ENCODE results near the gene PRKACA.

Gene PRKACA

DNA sequence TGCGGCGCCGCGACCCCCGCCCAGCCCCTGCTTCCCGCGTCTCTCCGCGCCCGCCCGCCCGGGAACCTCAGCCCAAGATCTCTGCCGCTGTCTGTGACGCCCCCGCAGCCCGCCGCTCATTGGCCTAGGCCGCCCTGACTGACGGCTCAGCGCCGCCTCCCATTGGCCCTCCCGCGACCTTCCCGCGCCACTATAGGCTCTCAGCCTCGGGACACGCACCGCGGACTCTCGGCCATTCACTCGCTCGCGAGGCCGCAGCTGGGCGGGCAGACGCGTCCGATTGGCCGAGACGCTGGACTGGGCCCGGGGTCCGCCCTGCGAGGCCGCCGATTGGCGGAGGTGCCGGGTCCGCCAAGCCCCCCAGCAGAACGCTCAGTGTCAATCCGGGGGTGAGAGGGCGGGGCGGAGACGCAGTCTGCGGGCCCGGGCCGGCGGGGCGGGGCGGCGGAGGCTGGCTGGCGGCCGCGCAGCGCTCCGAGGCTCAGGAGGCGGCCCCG, at the start of gene PRKACA:
Gene PRKACA, minus strand, starts transcription at position 95 of the 497 bp plus-strand sequence. CDS start 215 bp downstream, outside the sequence.
- in situ Hi-C loops (cut with MboI; ENCODE audit: low sequenced_read_pairs): no loop called here

DNA sequence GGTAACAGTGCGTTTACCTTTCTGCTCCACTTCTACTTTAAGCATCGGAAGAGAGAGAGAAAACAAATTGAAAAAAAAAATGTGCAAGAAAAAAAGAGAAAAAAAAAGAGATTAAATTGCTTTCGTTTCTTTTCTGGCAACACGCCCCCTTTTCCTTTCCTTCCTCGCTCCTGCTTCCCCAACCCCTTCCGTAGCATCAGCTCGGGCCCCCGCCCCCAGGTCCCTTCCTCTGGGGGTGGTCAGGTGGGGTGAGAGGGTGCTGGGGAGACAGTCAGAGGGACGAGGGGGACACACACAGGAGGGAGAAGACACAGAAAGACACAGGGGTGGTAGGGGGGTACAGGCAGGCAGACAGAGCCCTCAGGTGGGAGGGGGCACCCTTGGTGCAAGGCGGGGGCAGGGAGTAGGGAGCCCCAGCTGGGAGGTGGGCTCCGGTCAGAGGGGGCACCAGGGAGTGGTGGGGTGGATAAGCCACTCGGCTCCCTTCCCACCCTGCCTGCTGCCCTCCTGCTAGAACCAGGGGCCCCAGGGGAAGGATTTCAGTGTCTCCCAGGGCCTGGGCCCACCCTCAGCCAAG, 49.5 kb upstream of the PRKACA start:
- in situ Hi-C loops (cut with MboI; ENCODE audit: low sequenced_read_pairs): no loop called here

DNA sequence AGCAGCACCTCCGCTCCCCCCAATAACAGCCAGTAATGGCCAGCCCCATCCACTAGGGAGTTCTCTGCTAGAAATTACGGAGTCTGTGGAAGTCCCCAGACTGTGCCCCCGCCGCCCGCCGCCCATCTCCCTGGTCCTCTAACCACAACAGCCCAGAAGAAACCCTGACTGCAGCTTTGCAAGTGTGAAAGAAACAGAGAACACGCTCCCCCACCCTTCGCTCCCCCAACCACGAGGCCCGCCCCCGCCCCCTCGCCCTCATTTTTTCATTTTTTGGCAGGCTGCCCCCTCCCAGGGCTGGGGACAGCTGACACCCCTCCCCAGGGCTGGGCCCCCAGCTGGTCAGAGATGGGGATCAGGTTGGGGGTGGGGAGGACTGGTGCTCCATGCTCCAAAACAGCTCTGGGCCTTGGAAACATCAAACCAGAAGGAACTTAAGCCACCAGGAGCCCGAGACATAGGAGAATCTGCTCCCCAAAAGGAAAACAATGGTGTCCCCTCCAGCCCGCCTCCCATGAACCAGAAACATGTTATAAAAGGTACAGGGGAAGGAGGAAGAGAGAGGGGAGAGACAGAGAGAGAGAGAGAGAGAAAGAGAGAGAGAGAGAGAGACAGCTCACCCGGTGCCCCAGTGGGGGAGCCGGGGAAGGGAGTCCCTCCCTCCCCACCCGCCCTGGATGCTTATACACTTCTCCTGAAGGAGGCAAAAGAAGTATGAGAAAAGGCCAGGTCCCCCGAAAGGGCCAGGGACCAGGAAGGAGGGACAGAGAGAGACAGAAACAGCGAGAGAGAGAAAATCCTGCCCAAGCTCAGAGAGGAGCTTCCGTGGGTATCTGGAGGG, 48.6 kb upstream of the PRKACA start:
- in situ Hi-C loops (cut with MboI; ENCODE audit: low sequenced_read_pairs): no loop called here

DNA sequence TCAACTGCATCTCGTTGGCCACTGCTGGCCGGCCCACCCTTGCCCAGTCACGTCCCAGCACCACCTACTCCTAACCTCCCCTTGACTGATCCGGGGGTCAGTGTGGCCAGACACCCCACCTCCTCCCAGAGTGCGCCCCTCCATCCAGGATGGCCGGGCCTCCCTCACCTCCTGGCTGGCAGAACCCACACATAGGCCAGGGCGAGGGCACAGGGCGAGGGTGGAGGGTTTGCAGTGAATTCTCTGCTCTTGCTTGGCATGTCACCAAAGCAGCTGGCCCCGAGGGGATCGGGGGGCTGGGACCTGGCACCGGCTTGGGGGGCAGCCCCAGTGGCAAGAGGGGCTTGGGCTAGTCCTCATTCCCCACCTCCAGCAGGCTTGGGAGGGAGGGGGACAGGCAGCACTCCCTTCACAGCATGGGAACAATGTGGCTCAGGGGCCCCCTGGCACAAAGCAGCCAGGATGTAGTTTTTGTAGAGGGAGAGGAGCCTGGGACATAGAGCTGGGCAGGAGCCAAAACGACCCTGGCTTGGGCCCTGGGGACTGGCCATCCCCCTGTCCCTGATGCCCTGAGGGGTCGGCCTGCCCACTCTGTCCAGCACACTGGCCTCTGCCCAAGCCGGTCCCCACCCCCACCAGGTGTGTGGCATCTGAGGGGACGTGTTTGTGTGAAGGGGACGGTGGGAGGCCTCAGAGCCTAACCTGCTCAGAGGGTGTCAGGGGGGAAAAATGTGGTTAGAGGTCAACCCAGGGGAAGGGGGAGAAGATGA, 47.3 kb upstream of the PRKACA start:
- in situ Hi-C loops (cut with MboI; ENCODE audit: low sequenced_read_pairs): no loop called here

DNA sequence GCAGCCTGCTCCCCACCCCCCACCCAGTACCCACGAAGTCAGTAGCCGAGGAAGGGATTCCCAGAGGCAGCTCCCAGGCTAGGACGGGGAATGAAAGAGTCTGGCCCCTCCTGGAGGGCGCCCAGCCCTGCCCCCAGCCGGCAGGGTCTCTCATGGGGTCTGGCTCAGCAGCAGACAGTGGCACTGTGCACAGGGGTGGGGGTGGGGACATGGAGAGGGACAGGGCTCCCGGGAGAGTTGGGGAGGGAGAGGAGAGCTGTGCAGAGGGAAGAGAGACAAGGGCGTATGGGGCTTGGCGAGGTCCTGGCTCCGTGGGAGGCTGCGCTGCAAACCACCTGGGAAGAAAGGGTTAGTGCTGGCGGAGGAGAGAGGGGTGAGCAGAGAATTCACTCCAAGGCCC, 46.5 kb upstream of the PRKACA start:
- in situ Hi-C loops (cut with MboI; ENCODE audit: low sequenced_read_pairs): no loop called here

DNA sequence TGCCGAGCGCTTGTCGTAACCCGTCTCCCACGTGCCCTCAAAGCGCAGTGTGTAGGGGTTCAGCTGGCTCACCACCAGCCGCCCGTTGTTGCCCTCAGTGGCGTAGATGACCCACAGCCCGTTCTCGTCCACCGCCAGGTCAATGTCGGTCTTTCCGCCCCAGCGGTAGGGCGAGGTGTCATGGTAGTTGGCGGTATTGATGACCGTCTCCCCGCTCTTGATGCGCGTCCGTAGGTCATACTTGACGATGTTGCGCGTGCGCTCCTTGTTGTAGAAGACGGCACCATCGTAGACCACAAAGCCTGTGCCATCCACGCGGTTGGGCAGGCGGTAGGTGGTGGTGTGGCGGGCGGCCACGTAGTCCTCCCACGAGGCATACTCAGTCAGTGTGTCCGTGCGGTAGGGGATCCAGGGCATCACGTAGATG, 45.3 kb upstream of the PRKACA start:
- in situ Hi-C loops (cut with MboI; ENCODE audit: low sequenced_read_pairs): no loop called here

DNA sequence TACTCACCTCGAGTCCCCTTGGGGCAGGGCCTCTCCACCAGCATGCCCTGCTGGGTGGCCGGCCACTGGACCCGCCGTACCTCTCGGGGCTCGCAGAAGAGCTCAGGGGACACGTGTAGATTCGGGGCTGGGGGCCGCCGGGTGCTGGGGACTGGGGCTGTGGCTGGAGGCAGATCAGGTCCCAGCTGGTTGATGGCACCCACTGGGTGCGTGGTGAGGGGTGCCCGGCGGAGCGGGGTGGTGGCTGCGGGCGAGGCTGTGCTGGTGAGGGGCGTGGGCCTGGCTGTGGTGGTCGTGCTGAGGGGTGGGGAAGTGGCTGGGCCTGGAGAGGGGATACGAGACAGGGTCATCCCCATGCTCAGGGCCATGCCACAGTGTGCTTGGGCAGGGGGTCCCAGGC, 43.7 kb upstream of the PRKACA start:
- in situ Hi-C loops (cut with MboI; ENCODE audit: low sequenced_read_pairs): no loop called here

DNA sequence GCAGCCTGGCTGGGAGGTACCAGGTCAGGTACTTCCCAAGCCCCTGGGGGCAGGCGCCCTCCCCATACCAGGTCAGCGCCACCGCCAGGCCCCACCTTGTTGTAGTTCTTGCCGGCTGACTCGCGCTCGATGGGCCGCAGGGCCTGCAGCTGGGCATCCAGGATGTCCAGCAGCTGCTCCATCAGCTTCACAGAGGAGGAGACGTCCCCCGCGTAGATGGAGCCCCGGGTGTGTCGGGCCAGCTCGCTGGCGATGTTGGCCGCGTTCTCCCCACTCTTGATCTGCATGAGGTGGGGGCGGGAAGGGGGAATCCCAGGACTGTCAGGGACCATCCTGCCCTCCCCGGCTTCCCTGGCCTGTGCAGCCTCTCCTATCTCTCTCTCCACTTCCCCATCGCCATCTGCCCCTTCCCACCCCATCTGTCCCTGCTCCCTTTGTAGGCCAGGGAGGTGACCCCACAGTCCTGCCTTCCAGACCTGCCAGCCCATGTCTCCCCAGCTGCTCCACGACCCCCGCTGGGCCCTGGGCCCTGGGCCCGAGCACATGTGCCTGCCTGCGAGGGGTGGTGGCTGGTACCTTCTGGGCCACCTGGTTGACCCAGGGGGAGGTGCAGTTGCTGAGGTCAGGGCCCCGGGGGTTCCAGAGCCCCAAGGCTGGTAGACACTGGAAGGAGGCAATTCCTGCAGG, 42.6 kb upstream of the PRKACA start:
- in situ Hi-C loops (cut with MboI; ENCODE audit: low sequenced_read_pairs): no loop called here

DNA sequence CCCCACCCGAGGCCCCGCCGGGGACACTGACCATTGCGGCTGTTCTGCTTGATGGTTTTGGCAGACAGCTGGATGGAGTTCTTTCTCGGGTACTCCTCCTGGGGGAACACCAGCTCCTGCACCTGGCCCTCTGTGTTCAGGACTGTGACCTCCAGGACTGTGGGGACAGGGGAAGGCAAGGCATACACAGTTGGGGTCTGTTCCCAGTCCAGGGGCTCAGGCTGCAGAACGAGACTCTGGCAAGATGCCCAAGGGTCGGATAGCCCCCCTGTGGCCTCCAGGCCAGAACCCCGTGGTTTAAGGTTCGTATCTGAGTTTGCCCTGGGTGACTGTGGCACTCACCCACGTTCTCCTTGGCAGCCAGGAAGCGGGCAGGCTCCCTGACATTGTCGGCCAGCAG, 41.5 kb upstream of the PRKACA start:
- in situ Hi-C loops (cut with MboI; ENCODE audit: low sequenced_read_pairs): no loop called here

DNA sequence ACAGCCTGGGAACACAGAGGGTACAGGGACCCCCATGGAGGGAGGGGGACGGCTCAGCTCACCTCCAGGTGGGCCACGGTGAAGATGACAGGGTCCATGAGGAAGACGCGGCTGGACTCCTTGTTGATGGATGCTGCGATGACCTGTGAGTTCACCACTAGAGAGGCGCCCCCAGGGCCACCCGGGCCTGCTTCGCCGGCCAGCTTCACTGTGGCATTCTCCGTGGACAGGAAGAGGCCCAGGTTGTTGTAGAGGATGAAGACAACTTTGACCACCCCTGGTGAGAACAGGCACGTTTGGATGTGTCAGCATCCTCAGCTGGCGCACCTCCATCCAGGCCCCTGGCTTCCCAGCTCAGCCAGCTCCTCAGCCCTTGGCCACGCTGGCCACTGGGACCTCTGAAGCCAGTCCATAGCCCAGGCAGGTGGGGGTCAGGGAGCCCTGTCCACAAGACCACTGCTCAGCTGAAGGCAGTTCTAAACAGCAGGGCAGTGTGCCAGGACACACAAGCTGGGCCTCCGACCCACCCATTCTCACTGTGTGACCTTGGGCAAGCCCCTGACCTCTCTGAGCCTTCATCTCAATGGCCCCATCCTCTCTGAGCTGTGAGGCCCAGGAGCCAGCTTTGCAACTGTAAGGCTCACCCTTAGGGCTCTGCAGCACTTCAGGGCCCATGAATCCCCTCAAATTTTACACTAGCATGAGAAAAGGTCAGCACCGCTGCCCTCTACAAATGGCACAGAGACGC, 40.9 kb upstream of the PRKACA start:
- in situ Hi-C loops (cut with MboI; ENCODE audit: low sequenced_read_pairs): no loop called here

DNA sequence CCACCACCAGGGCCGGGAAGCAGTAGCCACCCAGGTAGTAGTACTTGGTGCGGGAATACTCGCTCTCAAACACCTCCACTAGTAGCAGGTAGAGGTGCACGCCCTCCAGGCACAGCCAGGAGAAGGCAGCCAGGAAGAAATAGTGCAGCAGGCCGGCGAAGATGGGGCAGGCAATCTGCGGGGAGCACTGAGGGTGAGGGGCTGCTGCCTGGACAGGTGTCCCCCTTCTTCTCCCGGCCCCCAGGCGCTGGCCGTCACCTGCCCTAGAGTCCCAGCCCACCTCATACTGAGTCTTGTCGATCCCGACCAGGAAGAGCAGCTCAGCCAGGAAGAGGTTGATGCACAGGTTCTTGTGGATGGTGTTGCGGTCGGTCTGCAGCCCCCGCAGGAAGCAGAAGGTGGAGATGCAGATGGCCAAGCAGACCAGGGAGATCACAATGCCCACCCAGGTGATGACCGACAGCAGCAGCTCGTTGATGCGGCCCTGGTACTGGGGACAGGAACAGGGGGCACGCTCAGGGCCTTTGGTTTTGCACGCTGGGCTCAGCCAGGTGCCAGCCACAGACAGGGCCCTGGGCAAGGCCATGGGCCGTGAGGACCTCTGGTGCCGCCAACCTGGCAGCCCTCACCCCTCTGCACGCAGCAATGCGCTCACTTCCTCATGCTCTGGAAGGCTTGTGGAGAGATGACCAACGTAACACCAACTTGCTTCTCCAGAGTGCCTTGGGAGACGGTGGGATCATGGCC, 39.6 kb upstream of the PRKACA start:
- in situ Hi-C loops (cut with MboI; ENCODE audit: low sequenced_read_pairs): no loop called here

DNA sequence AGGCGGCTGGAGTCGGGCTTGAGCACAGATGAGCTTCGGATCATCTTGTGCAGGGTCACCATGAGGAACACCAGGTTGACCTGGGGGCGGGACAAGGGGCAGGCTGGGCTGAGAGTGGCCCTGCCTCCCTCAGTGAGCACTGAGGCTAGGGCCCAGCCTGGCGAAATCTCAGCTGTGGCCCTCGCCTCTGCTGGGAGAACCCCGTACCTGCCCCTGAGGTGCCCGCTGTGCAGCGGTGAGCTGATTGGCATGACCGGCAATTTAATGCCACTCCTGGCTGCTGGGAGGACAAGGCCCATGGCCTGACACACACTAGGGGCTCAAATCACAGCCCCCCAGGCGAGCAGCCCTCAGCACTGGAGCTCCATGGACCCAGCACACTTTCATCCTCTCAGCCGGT, 38.6 kb upstream of the PRKACA start:
- in situ Hi-C loops (cut with MboI; ENCODE audit: low sequenced_read_pairs): no loop called here

DNA sequence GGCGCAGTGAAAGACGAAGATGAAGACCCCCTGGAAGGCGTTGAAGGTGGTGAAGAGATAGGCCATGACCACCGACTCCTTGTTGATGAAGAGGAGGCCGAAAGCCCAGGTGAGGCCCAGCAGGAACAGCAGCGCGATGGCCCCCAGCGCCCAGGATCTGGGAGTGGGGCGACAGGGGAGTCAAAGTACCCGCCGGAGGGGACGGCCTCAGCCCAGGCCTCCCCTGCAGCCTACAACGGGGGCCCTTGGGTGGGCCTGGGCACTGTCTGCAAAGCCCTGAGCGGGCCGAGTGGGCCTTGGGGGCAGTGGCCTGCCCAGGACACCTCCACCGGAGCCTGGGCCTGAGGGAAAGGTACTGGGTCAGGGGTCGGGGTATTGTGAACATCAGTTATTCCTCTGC, 37.8 kb upstream of the PRKACA start:
- in situ Hi-C loops (cut with MboI; ENCODE audit: low sequenced_read_pairs): no loop called here

DNA sequence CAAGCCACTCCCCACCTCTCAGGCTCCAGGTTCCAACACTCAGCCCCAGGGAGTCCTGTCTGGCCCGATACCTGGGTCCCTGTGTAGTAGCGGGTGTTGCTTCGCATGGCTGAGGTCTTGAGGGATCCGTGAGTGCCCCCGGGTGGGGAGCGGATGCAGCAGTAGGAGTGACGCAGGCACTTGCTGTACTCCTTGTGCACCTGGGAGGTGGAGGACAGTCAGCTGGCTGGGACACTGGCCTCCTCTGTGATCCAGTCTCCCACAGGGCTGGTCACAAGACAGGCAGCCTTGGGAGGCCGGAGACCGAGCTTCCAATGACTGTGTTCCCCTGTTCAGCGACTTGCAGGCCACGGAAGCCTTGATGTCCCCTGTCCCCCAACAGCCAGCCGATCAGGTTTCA, 35.2 kb upstream of the PRKACA start:
- in situ Hi-C loops (cut with MboI; ENCODE audit: low sequenced_read_pairs): no loop called here

DNA sequence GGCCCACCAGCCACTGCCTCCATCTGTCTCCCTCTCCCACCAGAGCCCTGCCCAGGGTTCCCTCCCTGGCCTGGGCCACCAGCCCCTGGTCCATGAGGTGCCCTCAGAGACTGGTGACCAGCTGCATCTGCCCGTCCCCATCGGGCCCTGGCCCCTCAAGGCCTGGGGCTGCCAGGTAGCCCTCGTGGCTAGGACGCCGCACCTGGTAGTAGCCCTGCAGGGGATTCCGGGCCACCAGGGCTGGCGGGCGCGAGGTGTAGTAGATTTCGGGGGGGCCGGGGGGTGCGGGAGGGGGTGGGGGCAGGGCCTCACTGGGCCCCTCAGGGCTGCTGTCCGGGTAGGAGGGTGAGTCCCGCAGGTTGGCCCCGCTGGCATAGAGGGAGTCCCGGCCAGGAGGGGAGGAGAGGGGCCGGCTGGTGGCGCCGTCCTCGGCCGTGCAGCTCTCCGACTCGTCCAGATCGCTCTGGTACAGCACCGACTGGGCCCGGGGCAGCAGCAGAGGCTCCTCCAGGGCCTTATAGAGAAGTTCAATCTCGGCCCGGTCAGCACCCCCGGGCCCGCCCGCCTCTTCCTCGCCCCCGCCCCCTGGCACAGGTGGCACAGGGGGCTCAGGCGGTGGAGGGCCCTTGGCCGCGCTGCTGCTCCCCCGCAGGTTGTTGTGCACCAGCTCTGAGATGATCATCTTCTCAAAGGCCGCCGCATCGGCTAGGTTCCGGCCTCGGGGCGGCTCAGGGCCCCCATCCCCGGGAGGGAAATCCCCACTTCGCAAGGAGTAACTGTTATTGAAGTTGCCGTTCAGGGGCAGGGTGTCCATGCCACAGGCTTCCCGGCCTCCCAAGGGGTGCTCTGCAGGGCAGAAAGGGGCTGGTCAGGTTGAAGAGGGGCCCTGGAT, 33.5 kb upstream of the PRKACA start:
- in situ Hi-C loops (cut with MboI; ENCODE audit: low sequenced_read_pairs): no loop called here

DNA sequence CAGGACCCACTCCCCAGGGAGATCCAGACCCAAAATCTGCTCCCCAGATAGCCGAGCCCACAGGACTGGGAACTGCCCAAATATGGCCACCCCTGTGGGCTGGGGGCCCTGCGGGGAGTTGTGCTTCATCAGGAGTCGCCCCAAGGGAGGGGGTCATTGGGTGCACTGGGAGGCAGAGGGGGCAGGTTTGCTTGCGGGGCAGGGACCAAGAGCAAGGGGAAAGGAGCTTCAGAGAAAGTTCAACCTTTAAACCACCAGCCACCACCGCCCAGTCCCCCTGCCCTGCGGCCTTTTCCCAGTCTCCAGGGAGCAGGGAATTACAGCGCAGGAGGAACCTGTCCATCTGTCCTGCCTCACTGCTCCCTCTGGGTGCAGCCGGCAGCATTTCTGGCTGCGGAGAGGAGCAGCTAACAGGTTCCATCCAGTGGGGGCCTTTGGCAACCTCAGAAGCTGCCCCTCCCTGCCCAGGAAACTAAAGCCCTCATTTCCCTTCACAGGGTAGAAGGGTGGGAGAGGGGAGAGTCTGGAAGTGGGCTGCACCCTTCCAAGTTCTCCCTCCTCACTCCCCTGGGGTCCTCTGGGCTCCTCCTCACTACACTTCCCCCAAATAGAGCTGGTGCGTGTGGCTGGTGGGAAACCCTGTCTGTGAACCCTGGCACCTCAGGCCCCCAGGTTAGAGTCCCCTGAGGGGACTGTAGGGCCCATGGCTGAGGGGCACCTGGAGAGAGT, 32.6 kb upstream of the PRKACA start:
- in situ Hi-C loops (cut with MboI; ENCODE audit: low sequenced_read_pairs): no loop called here

DNA sequence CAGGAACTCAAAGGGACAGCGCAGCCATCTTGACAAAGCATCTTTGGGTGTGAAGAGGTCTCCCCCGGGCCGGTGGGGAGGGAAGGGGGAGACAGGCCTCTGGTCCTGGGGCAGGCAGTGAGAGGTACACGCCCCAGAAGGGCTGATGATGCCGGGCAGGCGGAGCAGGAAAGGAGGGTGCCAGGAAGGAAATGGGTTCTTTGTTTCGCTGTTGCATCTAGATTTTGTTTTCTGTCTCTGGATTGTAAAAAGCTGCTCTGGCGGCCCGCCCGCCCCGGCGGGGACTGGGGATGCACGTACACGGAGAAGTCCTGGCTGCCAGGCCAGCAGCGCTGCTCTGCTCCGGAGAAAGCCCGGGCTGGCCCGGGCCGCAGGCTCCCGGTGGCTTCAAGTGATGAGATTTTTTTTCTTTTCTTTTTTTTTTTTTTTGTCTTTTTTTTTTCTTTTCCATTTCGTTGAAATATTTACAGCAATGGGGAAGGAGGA, 32.0 kb upstream of the PRKACA start:
- in situ Hi-C loops (cut with MboI; ENCODE audit: low sequenced_read_pairs): no loop called here

All from HL-60/S4 treated with phorbol 12-myristate 13-acetate at 8.2 ng/mL for 4 days and 3 days (cell line).